IMR-90 (cell line): Measurements from ENCODE around the gene IGHMBP2.

Experiments used
- BHLHE40 ChIP-seq: fragments of 150-350 bp; IDR thresholded peaks from 2 replicates; pipeline ENCODE4 v1.6.1; 2016; ENCODE audit warnings: mild to moderate bottlenecking, low read depth, low read length
- CEBPB ChIP-seq: IDR thresholded peaks from 2 replicates; pipeline ENCODE4 v1.6.1; 2012; ENCODE audit warnings: low read depth, low read length, improper control_type of control experiment
- CTCF ChIP-seq: conservative IDR thresholded peaks from 2 replicates; pipeline ENCODE4 v1.5.1; 2012; ENCODE audit warnings: mild to moderate bottlenecking, low read depth, low read length, improper control_type of control experiment
- ELK1 ChIP-seq: fragments of 150-350 bp; IDR thresholded peaks from 2 replicates; pipeline ENCODE4 v1.6.1; 2016; ENCODE audit warnings: low read depth, mild to moderate bottlenecking, low read length, moderate library complexity, borderline replicate concordance
- MAFK ChIP-seq: IDR thresholded peaks from 2 replicates; pipeline ENCODE4 v1.6.1; 2012; ENCODE audit warnings: low read depth, low read length, improper control_type of control experiment
- MAZ ChIP-seq: IDR thresholded peaks from 2 replicates; pipeline ENCODE4 v1.6.1; 2012; ENCODE audit warnings: low read depth, mild to moderate bottlenecking, low read length, improper control_type of control experiment, moderate library complexity, borderline replicate concordance
- MXI1 ChIP-seq: IDR thresholded peaks from 2 replicates; pipeline ENCODE4 v1.6.1; 2012; ENCODE audit warnings: low read depth, mild to moderate bottlenecking, low read length, moderate library complexity, borderline replicate concordance
- POLR2A ChIP-seq: IDR thresholded peaks from 2 replicates; pipeline ENCODE4 v1.6.1; 2012; ENCODE audit warnings: mild to moderate bottlenecking, low read depth, low read length
- RAD21 ChIP-seq: IDR thresholded peaks from 2 replicates; pipeline ENCODE4 v1.6.1; 2012; ENCODE audit warnings: low read length, improper control_type of control experiment

- peak; percentile 26; the same call in 1 of the 2 replicates for TF ChIP-seq CTCF
- TF ChIP-seq POLR2A = no peak
- no peak for TF ChIP-seq CEBPB
- TF ChIP-seq MAFK = no peak
- TF ChIP-seq BHLHE40 = no peak
- peak; percentile 20 for TF ChIP-seq RAD21
- TF ChIP-seq MXI1 = no peak
- no peak for TF ChIP-seq ELK1
- TF ChIP-seq MAZ = no peak
Measured at GRCh38 chr11:68950270-68950669, 46.6 kb downstream of the IGHMBP2 start.
